Measurements from ENCODE around the gene CIRBP. TPM values are rescaled to one million over a fixed set of nuclear protein-coding genes. Genes with fewer than 3 reads are reported as not detected.
A peak's percentile ranks its signal among the peaks of the same experiment; 100 is the strongest.

CIRBP gene
- total and polyA plus RNA-seq, 9 of the 15 experiments (the other 6 are each of a cell fraction or from before 2014, with no cell fraction given), result 20.5 to 327 (median 176) TPM

DNA sequence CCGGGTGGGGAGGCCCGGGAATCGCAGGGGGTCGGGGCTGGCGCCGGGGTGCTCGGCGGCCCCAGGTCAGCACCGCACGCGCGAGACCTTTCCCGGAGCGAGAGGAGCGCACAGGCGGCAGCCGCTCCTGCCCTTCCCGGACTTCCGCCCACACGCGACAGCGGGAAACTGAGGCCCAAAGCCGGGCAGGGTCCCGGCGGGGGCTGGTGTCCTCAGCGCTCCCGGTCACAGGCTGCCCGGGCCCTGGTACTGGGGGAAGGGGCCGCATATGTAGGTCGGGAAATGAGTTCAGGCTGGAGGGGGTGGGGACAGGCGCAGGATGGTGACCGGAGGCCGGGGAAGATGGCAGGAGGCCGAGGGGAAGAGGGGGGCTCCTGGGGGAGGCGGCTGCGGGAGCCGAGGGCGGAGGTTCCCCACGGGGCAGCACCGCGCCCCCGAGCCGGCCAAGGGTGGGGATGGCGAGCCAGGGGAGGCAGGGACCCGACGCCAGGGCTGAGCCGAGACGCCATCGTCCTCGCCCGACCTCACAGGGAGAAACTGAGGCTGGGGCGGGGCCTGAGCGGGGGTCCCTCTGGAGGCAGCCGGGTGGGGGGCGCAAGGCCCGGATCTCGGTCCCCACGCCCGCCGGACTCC, 32.0 kb upstream of the CIRBP start (continued):
- TF ChIP-seq NCOA1 (IDR thresholded peaks at IDR 0.05; ENCODE audit: low read depth) (no peak), ZBTB7A (IDR thresholded peaks at IDR 0.05; ENCODE audit: borderline replicate concordance, control insufficient read depth, low read depth, low read length) (peak; percentile 47; the same call in 1 of the 2 replicates), ZNF12 (CRISPR knock-in tag; IDR thresholded peaks at IDR 0.05) (no peak), HDAC1 (IDR thresholded peaks at IDR 0.05) (peak in 1 of 2 experiments; percentile 22; a peak in 1 of 4 replicates), FOXM1 (IDR thresholded peaks at IDR 0.05; ENCODE audit: low read depth) (no peak), FOXM1 (CRISPR knock-in tag; IDR thresholded peaks at IDR 0.05; ENCODE audit: low read depth) (no peak), RBM39 (optimal IDR thresholded peaks at IDR 0.05; ENCODE audit: low read depth, low read length) (no peak), ELF4 (CRISPR knock-in tag; IDR thresholded peaks at IDR 0.05) (0 out of 2 replicates have a peak, but pooled peaks have one; percentile 13), ZSCAN29 (IDR thresholded peaks at IDR 0.05) (no peak), NFE2 (IDR thresholded peaks at IDR 0.05; ENCODE audit: low read depth) (no peak), ADNP (tag; IDR thresholded peaks at IDR 0.05) (no peak), ZNF586 (CRISPR knock-in tag; conservative IDR thresholded peaks at IDR 0.05) (no peak), POLR2G (IDR thresholded peaks at IDR 0.05; ENCODE audit: low read depth, low read length) (peak; percentile 19)
- TF ChIP-seq, protein P1, sequence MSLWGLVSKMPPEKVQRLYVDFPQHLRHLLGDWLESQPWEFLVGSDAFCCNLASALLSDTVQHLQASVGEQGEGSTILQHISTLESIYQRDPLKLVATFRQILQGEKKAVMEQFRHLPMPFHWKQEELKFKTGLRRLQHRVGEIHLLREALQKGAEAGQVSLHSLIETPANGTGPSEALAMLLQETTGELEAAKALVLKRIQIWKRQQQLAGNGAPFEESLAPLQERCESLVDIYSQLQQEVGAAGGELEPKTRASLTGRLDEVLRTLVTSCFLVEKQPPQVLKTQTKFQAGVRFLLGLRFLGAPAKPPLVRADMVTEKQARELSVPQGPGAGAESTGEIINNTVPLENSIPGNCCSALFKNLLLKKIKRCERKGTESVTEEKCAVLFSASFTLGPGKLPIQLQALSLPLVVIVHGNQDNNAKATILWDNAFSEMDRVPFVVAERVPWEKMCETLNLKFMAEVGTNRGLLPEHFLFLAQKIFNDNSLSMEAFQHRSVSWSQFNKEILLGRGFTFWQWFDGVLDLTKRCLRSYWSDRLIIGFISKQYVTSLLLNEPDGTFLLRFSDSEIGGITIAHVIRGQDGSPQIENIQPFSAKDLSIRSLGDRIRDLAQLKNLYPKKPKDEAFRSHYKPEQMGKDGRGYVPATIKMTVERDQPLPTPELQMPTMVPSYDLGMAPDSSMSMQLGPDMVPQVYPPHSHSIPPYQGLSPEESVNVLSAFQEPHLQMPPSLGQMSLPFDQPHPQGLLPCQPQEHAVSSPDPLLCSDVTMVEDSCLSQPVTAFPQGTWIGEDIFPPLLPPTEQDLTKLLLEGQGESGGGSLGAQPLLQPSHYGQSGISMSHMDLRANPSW (CRISPR knock-in tag; IDR thresholded peaks at IDR 0.05), result no peak
- TF ChIP-seq, protein P2, sequence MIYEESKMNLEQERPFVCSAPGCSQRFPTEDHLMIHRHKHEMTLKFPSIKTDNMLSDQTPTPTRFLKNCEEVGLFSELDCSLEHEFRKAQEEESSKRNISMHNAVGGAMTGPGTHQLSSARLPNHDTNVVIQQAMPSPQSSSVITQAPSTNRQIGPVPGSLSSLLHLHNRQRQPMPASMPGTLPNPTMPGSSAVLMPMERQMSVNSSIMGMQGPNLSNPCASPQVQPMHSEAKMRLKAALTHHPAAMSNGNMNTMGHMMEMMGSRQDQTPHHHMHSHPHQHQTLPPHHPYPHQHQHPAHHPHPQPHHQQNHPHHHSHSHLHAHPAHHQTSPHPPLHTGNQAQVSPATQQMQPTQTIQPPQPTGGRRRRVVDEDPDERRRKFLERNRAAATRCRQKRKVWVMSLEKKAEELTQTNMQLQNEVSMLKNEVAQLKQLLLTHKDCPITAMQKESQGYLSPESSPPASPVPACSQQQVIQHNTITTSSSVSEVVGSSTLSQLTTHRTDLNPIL (CRISPR knock-in tag; IDR thresholded peaks at IDR 0.05), result no peak
- TF ChIP-seq, protein P3, sequence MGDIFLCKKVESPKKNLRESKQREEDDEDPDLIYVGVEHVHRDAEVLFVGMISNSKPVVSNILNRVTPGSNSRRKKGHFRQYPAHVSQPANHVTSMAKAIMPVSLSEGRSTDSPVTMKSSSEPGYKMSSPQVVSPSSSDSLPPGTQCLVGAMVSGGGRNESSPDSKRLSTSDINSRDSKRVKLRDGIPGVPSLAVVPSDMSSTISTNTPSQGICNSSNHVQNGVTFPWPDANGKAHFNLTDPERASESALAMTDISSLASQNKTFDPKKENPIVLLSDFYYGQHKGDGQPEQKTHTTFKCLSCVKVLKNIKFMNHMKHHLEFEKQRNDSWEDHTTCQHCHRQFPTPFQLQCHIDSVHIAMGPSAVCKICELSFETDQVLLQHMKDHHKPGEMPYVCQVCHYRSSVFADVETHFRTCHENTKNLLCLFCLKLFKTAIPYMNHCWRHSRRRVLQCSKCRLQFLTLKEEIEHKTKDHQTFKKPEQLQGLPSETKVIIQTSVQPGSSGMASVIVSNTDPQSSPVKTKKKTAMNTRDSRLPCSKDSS (IDR thresholded peaks at IDR 0.05; ENCODE audit: low read depth, partially characterized antibody), result no peak
- TF ChIP-seq, protein P4, sequence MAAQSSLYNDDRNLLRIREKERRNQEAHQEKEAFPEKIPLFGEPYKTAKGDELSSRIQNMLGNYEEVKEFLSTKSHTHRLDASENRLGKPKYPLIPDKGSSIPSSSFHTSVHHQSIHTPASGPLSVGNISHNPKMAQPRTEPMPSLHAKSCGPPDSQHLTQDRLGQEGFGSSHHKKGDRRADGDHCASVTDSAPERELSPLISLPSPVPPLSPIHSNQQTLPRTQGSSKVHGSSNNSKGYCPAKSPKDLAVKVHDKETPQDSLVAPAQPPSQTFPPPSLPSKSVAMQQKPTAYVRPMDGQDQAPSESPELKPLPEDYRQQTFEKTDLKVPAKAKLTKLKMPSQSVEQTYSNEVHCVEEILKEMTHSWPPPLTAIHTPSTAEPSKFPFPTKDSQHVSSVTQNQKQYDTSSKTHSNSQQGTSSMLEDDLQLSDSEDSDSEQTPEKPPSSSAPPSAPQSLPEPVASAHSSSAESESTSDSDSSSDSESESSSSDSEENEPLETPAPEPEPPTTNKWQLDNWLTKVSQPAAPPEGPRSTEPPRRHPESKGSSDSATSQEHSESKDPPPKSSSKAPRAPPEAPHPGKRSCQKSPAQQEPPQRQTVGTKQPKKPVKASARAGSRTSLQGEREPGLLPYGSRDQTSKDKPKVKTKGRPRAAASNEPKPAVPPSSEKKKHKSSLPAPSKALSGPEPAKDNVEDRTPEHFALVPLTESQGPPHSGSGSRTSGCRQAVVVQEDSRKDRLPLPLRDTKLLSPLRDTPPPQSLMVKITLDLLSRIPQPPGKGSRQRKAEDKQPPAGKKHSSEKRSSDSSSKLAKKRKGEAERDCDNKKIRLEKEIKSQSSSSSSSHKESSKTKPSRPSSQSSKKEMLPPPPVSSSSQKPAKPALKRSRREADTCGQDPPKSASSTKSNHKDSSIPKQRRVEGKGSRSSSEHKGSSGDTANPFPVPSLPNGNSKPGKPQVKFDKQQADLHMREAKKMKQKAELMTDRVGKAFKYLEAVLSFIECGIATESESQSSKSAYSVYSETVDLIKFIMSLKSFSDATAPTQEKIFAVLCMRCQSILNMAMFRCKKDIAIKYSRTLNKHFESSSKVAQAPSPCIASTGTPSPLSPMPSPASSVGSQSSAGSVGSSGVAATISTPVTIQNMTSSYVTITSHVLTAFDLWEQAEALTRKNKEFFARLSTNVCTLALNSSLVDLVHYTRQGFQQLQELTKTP (IDR thresholded peaks at IDR 0.05; ENCODE audit: low read depth in 1 of 2, partially characterized antibody in 2 of 2), result no peak
- TF ChIP-seq, protein P5, sequence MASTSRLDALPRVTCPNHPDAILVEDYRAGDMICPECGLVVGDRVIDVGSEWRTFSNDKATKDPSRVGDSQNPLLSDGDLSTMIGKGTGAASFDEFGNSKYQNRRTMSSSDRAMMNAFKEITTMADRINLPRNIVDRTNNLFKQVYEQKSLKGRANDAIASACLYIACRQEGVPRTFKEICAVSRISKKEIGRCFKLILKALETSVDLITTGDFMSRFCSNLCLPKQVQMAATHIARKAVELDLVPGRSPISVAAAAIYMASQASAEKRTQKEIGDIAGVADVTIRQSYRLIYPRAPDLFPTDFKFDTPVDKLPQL (IDR thresholded peaks at IDR 0.05; ENCODE audit: extremely low read depth, insufficient read length), result no peak

All from K562 (cell line).